Measurements from ENCODE around the gene IFT22. TPM values are rescaled to one million over a fixed set of nuclear protein-coding genes. Genes with fewer than 3 reads are reported as not detected.

The IFT22 gene
- total RNA-seq, 1 experiment from 2014 or later = 21.3 TPM

GRCh38 chr7:101277155-101277554 is 44.5 kb downstream of the IFT22 start:
- Mint-ChIP-seq H3K4me3 (no peak overlapping the region), H3K9me3 (peaks cover 2 to 6% of the 10 kb centered on the region in 2 experiments; a peak in 3 of 5 replicates), H3K27ac (no peak overlapping the region; a peak in 1 of 7 replicates), H3K36me3 (ENCODE audit: insufficient read depth in 1 of 3, low read depth in 3 of 3) (peaks cover 0 to 3% (median 2%) of the 10 kb centered on the region in 3 experiments; a peak in 3 of 7 replicates), H3K27me3 (ENCODE audit: low read depth) (no peaks in the 10 kb centered on the region; the same call in 1 of the 2 replicates), H3K4me1 (peaks cover 12 to 14% of the 10 kb centered on the region in 2 experiments)
- no peak overlapping the region for H2BK15ac ChIP-seq (ENCODE audit: low read depth, low read length)
- no peaks in the 10 kb centered on the region for H3K79me2 ChIP-seq (ENCODE audit: insufficient read depth, low read length)
- no peak overlapping the region for H4K8ac ChIP-seq (replicated peaks; ENCODE audit: insufficient read length, low read depth, low read length)
- no peak overlapping the region for H3K4ac ChIP-seq (ENCODE audit: low read depth, low read length)
- no peaks in the 10 kb centered on the region for H3K27me3 ChIP-seq (ENCODE audit: insufficient read depth, low read length)
- no peak overlapping the region for H3K23ac ChIP-seq (ENCODE audit: insufficient read length, low read depth, low read length)
- no peak for TF ChIP-seq CTCF (conservative IDR thresholded peaks at IDR 0.05)
- H3K79me1 ChIP-seq (ENCODE audit: insufficient read depth, low read depth, low read length, poor library complexity, severe bottlenecking) = no peaks in the 10 kb centered on the region
- H2BK12ac ChIP-seq (ENCODE audit: insufficient read length, low read depth, low read length) = no peak overlapping the region
- H3K4me1 ChIP-seq (ENCODE audit: insufficient read depth, low read length) = peaks cover 8% of the 10 kb centered on the region
- no peak overlapping the region for H2BK120ac ChIP-seq (ENCODE audit: low read depth, low read length, poor library complexity, severe bottlenecking)
- no peak overlapping the region for H3K14ac ChIP-seq (ENCODE audit: insufficient read depth, low read length)
- WGBS (ENCODE audit: extremely low coverage, insufficient read length, low lambda C conversion rate) = no CpG with 5 or more reads among the region's 9 CpGs
- H2AK5ac ChIP-seq (ENCODE audit: insufficient read length, low read length) = no peak overlapping the region
- H4K5ac ChIP-seq (ENCODE audit: insufficient read length, low read depth, low read length) = no peak overlapping the region
- no peak overlapping the region for H2BK5ac ChIP-seq (ENCODE audit: insufficient read length, low read length)
- no peak overlapping the region for H3K9ac ChIP-seq (ENCODE audit: extremely low read depth, insufficient read length, low read length)
- H2AFZ ChIP-seq (ENCODE audit: low read length) = no peak overlapping the region
- H3K23me2 ChIP-seq (ENCODE audit: insufficient read length, low read depth, low read length, poor library complexity, severe bottlenecking) = no peaks in the 10 kb centered on the region
- no peak overlapping the region for H4K91ac ChIP-seq (ENCODE audit: insufficient read length, low read depth, low read length)
- no peak overlapping the region for H3T11ph ChIP-seq (ENCODE audit: low read length)
- no peak overlapping the region for H3K56ac ChIP-seq (ENCODE audit: insufficient read length, low read depth, low read length)
- H4K20me1 ChIP-seq (ENCODE audit: control insufficient read depth, insufficient read depth, insufficient read length) = no peaks in the 10 kb centered on the region
- H3K4me2 ChIP-seq (ENCODE audit: insufficient read depth, insufficient read length, low read length) = no peak overlapping the region
- H2BK20ac ChIP-seq (ENCODE audit: low read depth, low read length, poor library complexity, severe bottlenecking) = no peak overlapping the region
- DNase-seq = no peak
- no peak overlapping the region for H3K18ac ChIP-seq (ENCODE audit: insufficient read length, low read depth, low read length)
- H3K9me3 ChIP-seq (ENCODE audit: control insufficient read depth, low read depth, low read length) = no peaks in the 10 kb centered on the region
- no peak overlapping the region for H3K27ac ChIP-seq (ENCODE audit: insufficient read length, low read depth, low read length)

Measured in H9 (cell line).